Pons (tissue), 1 donor: ENCODE measurements around the gene EIF2AK3.
A peak's percentile ranks its signal among the peaks of the same experiment; 100 is the strongest.
"Not testable (repeated sequence)": the region's sequence is repeated elsewhere in the genome, so short reads cannot be mapped to it uniquely, and the experiment has no call there.

Source experiments
- DNase-seq: peaks from one replicate; pipeline ENCODE4 v3.0.0-alpha.2; 2016; ENCODE audit warnings: low spot score

Gene EIF2AK3

GRCh38 chr2:88636026-88636425 is 8.8 kb upstream of the EIF2AK3 start:
- no peak for DNase-seq

- DNase-seq: no peak
Measured at GRCh38 chr2:88632569-88632968, 5.3 kb upstream of the EIF2AK3 start.

DNA sequence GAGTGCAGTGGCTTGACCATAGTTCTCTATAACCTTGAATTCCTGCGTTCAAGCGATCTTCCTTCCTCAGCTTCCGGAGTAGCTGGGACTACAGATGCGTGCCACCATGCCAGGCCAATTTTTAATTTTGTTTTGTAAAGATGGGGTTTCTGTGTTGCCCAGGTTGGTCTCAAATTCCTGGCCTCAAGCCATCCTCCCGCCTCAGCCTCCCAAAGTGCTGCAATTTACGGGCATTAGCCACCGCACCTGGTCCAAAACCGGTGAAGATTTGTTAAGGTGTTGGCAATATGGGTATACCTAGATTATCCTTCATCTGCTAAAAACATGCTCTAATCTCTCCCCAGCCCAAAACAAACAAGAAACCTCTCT is 1.3 kb upstream of the EIF2AK3 start:
- peak; percentile 9 for DNase-seq

GRCh38 chr2:88627856-88628570 is 749 bp upstream of the EIF2AK3 start:
- DNase-seq: no peak

- peak; percentile 14 for DNase-seq
Measured at GRCh38 chr2:88626171-88627054, 851 bp downstream of the EIF2AK3 start.

DNA sequence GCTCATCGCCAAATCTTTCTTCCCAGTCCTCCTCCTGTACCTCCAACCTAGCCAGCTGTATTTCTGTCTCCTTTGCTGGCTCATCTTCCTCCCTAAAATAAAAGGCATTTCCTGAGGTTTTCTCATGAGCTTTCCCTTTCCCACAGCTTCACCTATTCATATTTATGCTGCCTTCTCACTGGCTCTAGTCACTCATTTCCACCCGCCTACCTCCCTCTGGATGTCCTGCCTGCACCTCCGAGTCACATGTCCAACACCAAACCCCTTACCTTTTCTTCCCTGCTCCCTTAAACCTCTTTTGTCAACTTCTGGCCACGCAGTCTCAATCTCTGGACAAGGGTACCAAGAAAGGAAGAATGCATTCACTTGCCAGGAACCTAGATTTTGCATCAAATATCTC is 2.8 kb downstream of the EIF2AK3 start:
- no peak for DNase-seq

DNA sequence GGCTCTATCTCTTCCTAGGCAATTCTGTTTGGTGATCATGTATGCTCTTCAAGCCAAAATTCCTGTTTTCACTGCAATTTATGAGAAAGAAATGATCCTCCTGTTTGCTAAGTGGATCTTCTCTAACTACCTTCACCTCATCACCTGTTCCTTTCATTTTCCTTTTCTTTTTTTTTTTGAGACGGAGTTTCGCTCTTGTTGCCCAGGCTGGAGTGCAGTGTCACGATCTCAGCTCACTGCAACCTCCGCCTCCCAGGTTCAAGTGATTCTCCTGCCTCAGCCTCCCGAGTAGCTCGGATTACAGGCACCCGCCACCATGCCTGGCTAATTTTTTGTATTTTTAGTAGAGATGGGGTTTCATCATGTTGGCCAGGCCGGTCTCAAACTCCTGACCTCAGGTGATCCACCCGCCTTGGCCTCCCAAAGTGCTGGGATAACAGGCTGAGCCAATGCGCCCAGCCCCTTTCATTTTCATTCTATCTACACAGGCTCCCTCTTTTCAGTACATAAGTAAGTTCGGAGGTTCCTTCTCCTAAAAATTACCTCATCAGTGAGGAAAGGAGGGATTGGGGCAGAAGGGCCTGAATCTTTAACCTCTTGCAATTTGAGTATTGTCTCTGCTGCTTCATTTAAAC is 3.3 kb downstream of the EIF2AK3 start:
- not testable (repeated sequence) for DNase-seq

GRCh38 chr2:88622307-88622706 is 5.0 kb downstream of the EIF2AK3 start:
- DNase-seq: no peak

- DNase-seq: no peak
Measured at GRCh38 chr2:88621432-88621831, 5.8 kb downstream of the EIF2AK3 start.

GRCh38 chr2:88620015-88620414 is 7.2 kb downstream of the EIF2AK3 start:
- DNase-seq: no peak

DNA sequence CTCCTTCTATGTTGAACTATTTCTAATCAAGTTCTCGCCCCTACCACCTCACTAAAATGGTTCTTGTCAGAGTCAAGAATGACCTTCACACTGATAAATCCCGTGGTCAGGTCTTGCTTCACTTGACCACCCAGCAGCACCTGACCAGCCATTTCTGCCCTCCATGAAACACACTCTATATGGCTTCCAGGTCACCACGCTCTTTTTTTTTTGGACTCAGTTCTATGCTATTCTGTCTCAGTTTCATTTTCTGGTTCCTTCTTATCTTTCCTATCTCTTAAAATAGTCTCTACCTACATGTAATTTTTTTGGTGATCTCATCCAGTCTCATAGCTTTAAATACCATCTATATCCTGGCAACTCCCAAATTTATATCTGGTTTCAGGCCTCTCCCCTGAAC is 11.4 kb downstream of the EIF2AK3 start:
- DNase-seq: no peak

DNA sequence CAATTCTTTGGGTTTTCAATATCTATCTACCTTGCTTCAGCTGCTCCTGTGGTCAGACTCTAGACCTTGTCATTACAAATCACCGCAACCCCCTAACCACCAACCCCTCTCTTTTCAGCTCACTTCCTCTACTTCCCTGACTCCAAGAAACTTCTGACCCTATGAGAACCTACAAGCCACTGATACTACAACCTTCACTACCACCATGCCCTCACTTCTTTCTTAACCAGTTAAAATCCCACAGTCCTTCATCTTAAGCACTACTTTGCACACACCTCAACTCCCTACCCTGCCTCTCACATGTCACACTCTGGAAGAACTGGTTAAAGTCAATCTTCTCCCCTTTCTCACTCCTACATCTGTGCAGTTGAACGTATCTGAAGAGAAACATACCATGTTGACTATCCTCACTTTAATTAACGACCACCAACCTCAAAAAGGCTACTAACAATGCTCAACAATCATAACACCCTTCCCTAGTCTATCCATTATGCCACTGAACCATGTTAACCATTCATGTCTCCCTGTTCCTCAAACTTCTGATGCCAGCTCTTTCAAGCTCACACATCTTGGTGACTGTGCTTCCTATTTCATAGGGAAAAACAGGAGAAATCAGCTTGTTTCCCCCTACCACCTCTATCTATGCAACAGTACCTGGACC is 12.6 kb downstream of the EIF2AK3 start:
- DNase-seq: no peak

GRCh38 chr2:88613921-88614320 is 13.3 kb downstream of the EIF2AK3 start:
- DNase-seq: no peak

GRCh38 chr2:88608184-88608583 is 19.1 kb downstream of the EIF2AK3 start:
- no peak for DNase-seq

GRCh38 chr2:88607416-88607815 is 19.8 kb downstream of the EIF2AK3 start:
- no peak for DNase-seq

DNA sequence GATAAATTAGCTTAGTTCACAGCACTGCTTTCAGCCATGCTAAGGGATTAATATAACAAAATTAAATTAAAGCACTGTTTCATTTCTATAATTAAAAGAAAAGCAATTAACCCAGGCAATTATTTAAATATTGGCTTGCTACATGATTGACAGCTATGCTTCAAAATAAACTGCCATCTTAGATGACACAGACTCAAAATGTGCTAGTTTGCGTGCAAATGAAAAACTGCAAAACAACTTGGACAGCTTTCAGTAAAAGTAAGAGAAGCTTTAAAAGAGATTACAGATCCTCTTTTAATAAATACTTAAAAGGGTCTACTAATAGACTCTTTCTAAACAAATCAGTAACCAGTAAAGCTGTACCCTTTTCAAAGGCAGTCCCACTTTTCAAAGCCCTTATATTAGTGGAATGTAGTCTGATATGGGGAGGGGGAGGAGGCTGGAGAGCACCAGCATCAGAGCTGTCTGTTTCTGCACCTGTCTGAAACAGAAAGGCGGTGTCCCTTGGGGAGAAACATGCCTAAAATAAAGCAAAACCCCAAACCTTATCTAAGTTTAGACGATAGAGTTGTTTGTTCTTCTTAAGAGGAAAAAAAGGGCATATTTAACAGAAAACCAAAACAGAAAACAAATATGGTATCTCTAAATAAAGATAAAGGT is 20.8 kb downstream of the EIF2AK3 start:
- no peak for DNase-seq

DNA sequence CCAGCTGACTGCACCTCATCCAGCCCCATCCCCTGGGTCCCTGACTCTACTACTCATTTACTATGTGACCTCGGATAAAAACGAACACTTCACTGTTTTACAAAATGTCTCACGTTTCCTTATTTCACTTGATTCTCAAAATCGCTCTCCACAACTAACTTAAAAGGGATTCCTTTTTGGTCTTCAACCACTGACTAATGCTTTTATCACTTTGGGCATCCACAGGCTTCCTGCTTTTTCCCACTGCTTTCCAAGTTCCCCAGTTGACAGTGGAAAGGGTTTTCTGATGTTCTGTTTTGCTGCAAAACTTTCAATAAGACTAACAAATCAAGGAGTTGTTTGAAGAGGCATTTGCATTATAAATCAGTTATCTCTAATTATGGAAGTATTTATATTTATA is 24.1 kb downstream of the EIF2AK3 start:
- no peak for DNase-seq

DNA sequence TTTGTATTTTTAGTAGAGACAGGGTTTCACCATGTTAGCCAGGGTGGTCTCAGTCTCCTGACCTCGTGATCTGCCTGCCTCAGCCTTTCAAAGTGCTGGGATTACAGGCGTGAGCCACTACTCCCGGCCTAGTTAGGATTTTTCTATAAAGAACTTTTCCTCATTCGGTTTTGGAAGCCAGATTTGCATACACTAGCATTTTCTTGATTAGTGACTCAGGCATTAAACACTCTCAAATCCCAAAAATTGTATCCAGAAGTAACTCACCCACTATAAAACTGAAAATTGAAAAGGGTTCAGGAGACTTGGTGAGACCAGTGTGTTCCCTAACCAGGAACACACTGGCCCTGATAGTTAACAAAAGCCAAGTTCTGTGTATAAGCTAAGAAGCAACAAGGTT is 25.2 kb downstream of the EIF2AK3 start:
- no peak for DNase-seq

DNA sequence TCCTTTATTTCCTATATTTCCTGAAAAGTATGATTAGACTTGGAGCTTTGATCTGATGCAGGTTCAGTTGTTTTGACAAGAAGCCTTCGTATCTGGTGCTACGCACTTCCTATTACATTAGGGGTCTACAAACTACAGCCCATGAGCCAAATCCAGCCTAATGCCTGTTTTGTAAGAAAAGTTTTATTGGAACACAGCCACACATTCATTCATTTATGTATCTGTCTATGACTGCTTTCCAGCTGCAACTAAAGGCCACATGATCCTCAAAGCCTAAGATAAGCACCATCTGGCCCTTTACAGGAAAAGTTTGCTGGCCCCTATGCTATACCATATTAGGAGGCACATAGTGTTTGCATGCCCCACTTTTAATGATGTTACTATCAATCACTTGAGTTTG is 26.0 kb downstream of the EIF2AK3 start:
- DNase-seq: no peak

DNA sequence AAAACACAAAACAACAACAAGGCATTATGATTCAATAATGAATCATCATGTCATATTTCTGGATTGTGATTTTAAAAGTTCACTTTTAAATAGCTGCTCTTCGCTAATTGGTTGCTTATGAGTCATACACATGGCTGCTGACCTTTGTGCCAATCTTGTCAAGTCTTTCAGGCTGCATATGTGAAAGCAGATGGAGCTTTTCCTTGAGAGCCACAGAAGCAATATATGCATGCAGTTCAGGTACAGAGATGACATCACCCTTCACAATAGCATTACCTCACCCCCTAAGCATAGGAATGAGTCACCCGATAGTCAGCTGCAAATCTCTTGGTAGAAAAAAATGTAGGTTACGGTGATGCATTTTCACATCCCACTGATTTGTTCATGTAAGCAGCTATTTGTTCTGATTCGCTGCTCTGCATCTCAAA is 27.2 kb downstream of the EIF2AK3 start:
- peak; percentile 44 for DNase-seq

GRCh38 chr2:88599527-88599926 is 27.7 kb downstream of the EIF2AK3 start:
- DNase-seq: no peak

DNA sequence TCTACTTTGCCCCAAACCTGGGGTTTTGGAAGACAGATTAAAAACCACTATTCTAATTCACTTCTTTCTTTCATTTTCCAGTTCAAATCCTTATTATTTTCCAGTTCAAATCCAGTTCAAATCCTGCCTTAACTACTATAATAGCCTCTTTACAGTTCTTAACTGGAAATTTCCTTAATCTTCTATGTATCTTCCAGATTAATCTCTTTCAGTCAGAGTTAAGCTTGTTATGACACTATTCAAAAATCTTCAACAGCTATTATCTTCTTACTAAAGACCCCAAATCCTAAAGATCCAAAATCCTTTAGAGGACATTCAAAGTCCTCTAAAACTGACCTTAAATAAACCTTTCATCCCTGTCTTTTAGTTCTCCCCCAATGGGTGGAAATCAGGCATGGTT is 30.1 kb downstream of the EIF2AK3 start:
- no peak for DNase-seq
